CD4-positive, alpha-beta T cell (primary cell): ENCODE measurements around the gene CAMK2A. TPM values are rescaled to one million over a fixed set of nuclear protein-coding genes. Genes with fewer than 3 reads are reported as not detected.

Experiments used
- ATAC-seq: fragments of 200-7000 bp; cut with Tn5 transposase; one replicate; pipeline ENCODE4 v1.10.0; 2022; ENCODE audit warnings: mild to moderate bottlenecking; ENCODE audit not compliant: poor library complexity
- CTCF ChIA-PET: fragments of 350-600 bp; sonication (Branson Sonifier 250); formaldehyde crosslinking; loops from one replicate; lab custom pipeline; 2021; ENCODE audit warnings: antibody characterized with exemption, inconsistent platforms; lab: Charles Lee
- POLR2A ChIA-PET: fragments of 350-600 bp; sonication (Branson Sonifier 250); formaldehyde crosslinking; loops from one replicate; lab custom pipeline; 2021; ENCODE audit warnings: antibody characterized with exemption, inconsistent platforms; lab: Charles Lee
- DNase-seq, 14 experiments: peaks; one replicate each; pipeline ENCODE4 v3.0.0-alpha.2; 2013 to 2020; ENCODE audit warnings: mixed read lengths in 2 of 14
- H3K27ac ChIP-seq, 2 donors: one replicate each; pipeline versions ENCODE4 v1.5.1 to v1.7.0; 2013; ENCODE audit warnings: low read length in 2 of 2, low read depth in 1 of 2, mild to moderate bottlenecking in 1 of 2
- H3K27me3 ChIP-seq, 2 experiments: 1 replicate in 1 of 2; 2 replicates in 1 of 2; pipeline versions ENCODE4 v1.6.1 to v1.7.0; 2013; ENCODE audit warnings: low read length in 2 of 2, control low read depth in 1 of 2, mild to moderate bottlenecking in 1 of 2, moderate library complexity in 1 of 2; ENCODE audit not compliant: insufficient read depth in 2 of 2, control insufficient read depth in 1 of 2
- H3K36me3 ChIP-seq: one replicate; pipeline ENCODE4 v1.6.1; 2013; ENCODE audit warnings: low read length, control low read depth; ENCODE audit not compliant: insufficient read depth
- H3K4me1 ChIP-seq: one replicate; pipeline ENCODE4 v1.6.1; 2013; ENCODE audit warnings: low read length, control low read depth; ENCODE audit not compliant: insufficient read depth
- H3K4me3 ChIP-seq: one replicate; pipeline ENCODE4 v1.5.1; 2013; ENCODE audit warnings: mild to moderate bottlenecking, low read length, moderate library complexity
- H3K9me3 ChIP-seq, 2 experiments: 1 replicate in 1 of 2; 2 replicates in 1 of 2; pipeline versions ENCODE4 v1.6.1 to v1.7.0; 2013; ENCODE audit warnings: low read length in 2 of 2, mild to moderate bottlenecking in 2 of 2, control low read depth in 1 of 2, moderate library complexity in 1 of 2; ENCODE audit not compliant: control insufficient read depth in 1 of 2, insufficient read depth in 1 of 2
- H3K27ac Mint-ChIP-seq: one replicate; pipeline ENCODE4 v1.8.0; 2020; ENCODE audit warnings: mixed read lengths
- H3K27me3 Mint-ChIP-seq: one replicate; pipeline ENCODE4 v1.8.0; 2021; ENCODE audit warnings: mixed read lengths
- H3K36me3 Mint-ChIP-seq: one replicate; pipeline ENCODE4 v1.8.0; 2021; ENCODE audit warnings: low read depth, mixed read lengths
- H3K4me1 Mint-ChIP-seq: one replicate; pipeline ENCODE4 v1.8.0; 2021; ENCODE audit warnings: low read depth, mixed read lengths
- H3K4me3 Mint-ChIP-seq: one replicate; pipeline ENCODE4 v1.8.0; 2020; ENCODE audit warnings: mild to moderate bottlenecking, mixed read lengths
- H3K9me3 Mint-ChIP-seq: one replicate; pipeline ENCODE4 v1.8.0; 2020; ENCODE audit warnings: mixed read lengths
- intact Hi-C, 2 experiments: fragments of 100-400 bp; cut with DNase I in 1 of 2; cut with micrococcal nuclease in 1 of 2; formaldehyde crosslinking; loops; one replicate each; pipeline versions ENCODE4 v1.15.1 to v1.9.0; 2023 to 2025; cut with DNase I, micrococcal nuclease
- total RNA-seq, 174 experiments: library from RNA in 2 of 174; stranded (reverse) in 2 of 174; gene quantifications; one replicate each; pipeline ENCODE4 v1.2.3 and lab custom pipeline; 2021 to 2026
- TF ChIP-seq, protein P1 (sequence below): fragments of 200-600 bp; IDR thresholded peaks from one replicate; pipeline ENCODE4 v1.8.0; 2022; ENCODE audit warnings: antibody characterized with exemption, mild to moderate bottlenecking

Gene CAMK2A
- total RNA-seq, 2 experiments from 2014 or later = 0.05 to 0.22 TPM

GRCh38 chr5:150321211-150321610 lies 31.6 kb upstream of the CAMK2A start:
- TF ChIP-seq, protein P1, sequence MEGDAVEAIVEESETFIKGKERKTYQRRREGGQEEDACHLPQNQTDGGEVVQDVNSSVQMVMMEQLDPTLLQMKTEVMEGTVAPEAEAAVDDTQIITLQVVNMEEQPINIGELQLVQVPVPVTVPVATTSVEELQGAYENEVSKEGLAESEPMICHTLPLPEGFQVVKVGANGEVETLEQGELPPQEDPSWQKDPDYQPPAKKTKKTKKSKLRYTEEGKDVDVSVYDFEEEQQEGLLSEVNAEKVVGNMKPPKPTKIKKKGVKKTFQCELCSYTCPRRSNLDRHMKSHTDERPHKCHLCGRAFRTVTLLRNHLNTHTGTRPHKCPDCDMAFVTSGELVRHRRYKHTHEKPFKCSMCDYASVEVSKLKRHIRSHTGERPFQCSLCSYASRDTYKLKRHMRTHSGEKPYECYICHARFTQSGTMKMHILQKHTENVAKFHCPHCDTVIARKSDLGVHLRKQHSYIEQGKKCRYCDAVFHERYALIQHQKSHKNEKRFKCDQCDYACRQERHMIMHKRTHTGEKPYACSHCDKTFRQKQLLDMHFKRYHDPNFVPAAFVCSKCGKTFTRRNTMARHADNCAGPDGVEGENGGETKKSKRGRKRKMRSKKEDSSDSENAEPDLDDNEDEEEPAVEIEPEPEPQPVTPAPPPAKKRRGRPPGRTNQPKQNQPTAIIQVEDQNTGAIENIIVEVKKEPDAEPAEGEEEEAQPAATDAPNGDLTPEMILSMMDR = no peak
- Mint-ChIP-seq H3K27ac (no peak overlapping the region), H3K4me3 (no peak overlapping the region), H3K36me3 (no peaks in the 10 kb centered on the region), H3K9me3 (no peaks in the 10 kb centered on the region), H3K4me1 (no peaks in the 10 kb centered on the region), H3K27me3 (no peaks in the 10 kb centered on the region)
- no peaks in the 10 kb centered on the region for H3K36me3 ChIP-seq
- H3K9me3 ChIP-seq = no peaks in the 10 kb centered on the region
- POLR2A ChIA-PET = no interaction called here
- CTCF ChIA-PET = no interaction called here
- ATAC-seq = no peak
- H3K4me3 ChIP-seq = no peak overlapping the region
- DNase-seq = no peak
- H3K27ac ChIP-seq = no peak overlapping the region
- intact Hi-C loops = no loop called here
- no peaks in the 10 kb centered on the region for H3K4me1 ChIP-seq
- no peaks in the 10 kb centered on the region for H3K27me3 ChIP-seq

GRCh38 chr5:150320044-150320613 lies 30.6 kb upstream of the CAMK2A start:
- Histone ChIP-seq H3K4me1 (no peaks in the 10 kb centered on the region), H3K36me3 (no peaks in the 10 kb centered on the region), H3K27ac (no peak overlapping the region), H3K9me3 (no peaks in the 10 kb centered on the region), H3K4me3 (no peak overlapping the region), H3K27me3 (no peaks in the 10 kb centered on the region)
- H3K27me3 Mint-ChIP-seq = no peaks in the 10 kb centered on the region
- no peaks in the 10 kb centered on the region for H3K9me3 Mint-ChIP-seq
- no peak for DNase-seq
- ChIA-PET POLR2A (no interaction called here), CTCF (interaction anchor here (0.7 kb wide), 1 partner anchor 10 kb away, joined by 3 read pairs; no protein-coding TSS in a partner anchor)
- no peak overlapping the region for H3K4me3 Mint-ChIP-seq
- H3K27ac Mint-ChIP-seq = no peak overlapping the region
- TF ChIP-seq, protein P1 = no peak
- intact Hi-C loops = no loop called here
- ATAC-seq = no peak
- no peaks in the 10 kb centered on the region for H3K4me1 Mint-ChIP-seq
- H3K36me3 Mint-ChIP-seq = no peaks in the 10 kb centered on the region

GRCh38 chr5:150319484-150319790 lies 29.9 kb upstream of the CAMK2A start:
- TF ChIP-seq, protein P1 = no peak
- DNase-seq (no peak), ATAC-seq (no peak)
- Mint-ChIP-seq H3K9me3 (no peaks in the 10 kb centered on the region), H3K27me3 (no peaks in the 10 kb centered on the region), H3K27ac (no peak overlapping the region), H3K4me3 (no peak overlapping the region), H3K36me3 (no peaks in the 10 kb centered on the region), H3K4me1 (no peaks in the 10 kb centered on the region)
- H3K9me3 ChIP-seq = no peaks in the 10 kb centered on the region
- H3K27ac ChIP-seq = no peak overlapping the region
- no peaks in the 10 kb centered on the region for H3K36me3 ChIP-seq
- no peaks in the 10 kb centered on the region for H3K27me3 ChIP-seq
- no peak overlapping the region for H3K4me3 ChIP-seq
- no peaks in the 10 kb centered on the region for H3K4me1 ChIP-seq
- intact Hi-C loops = no loop called here
- ChIA-PET POLR2A (interaction anchor here (0.6 kb wide), 1 partner anchor 835 kb away, joined by 4 read pairs; no protein-coding TSS in a partner anchor), CTCF (interaction anchor here (0.7 kb wide), 1 partner anchor 9 kb away, joined by 3 read pairs; no protein-coding TSS in a partner anchor)
